GM23248 (cell line): ENCODE results near the gene SPACA1.

Source experiments
- EZH2 ChIP-seq: fragments of 200-600 bp; sonication (generic); IDR thresholded peaks from 2 replicates; pipeline ENCODE4 v1.6.1; 2018; ENCODE audit warnings: antibody characterized with exemption, mild to moderate bottlenecking; ENCODE audit not compliant: insufficient read depth, poor library complexity, severe bottlenecking
- EZH2phosphoT487 ChIP-seq: fragments of 200-600 bp; sonication (generic); IDR thresholded peaks from 2 replicates; pipeline ENCODE4 v1.6.1; 2018; ENCODE audit warnings: antibody characterized with exemption, moderate library complexity, mild to moderate bottlenecking, low read depth; ENCODE audit not compliant: insufficient read depth

DNA sequence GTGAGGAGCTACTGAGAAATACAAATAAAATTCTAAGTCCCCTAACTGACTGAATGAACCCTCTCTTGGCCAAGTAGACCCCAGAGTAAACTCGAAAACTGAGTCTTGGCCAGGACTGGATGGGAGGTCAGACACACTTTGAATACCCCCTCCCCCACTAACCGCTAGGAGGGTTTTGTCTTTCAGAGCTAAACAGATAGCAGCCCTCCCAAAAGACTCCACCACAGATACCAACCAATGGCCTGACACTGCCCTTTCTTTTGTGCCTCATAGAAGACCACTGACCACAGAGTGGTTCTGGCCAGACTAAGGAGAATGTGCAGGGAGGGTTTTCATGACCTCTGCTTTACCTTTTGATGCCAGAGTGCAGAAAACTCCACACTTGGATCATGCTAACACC is 42.1 kb downstream of the SPACA1 start:
- TF ChIP-seq EZH2 (no peak), EZH2phosphoT487 (no peak)
